ENCODE results near the gene CASZ1.

- TF ChIP-seq CTCF (IDR thresholded peaks at IDR 0.05) (no peak), EZH2 (IDR thresholded peaks at IDR 0.05) (no peak)
These were observed 180.3 kb downstream of the CASZ1 start for GRCh38 chr1:10615932-10616671.

Data from neural progenitor cell (in vitro differentiated cells).